ENCODE results near the gene ORM2.

DNA sequence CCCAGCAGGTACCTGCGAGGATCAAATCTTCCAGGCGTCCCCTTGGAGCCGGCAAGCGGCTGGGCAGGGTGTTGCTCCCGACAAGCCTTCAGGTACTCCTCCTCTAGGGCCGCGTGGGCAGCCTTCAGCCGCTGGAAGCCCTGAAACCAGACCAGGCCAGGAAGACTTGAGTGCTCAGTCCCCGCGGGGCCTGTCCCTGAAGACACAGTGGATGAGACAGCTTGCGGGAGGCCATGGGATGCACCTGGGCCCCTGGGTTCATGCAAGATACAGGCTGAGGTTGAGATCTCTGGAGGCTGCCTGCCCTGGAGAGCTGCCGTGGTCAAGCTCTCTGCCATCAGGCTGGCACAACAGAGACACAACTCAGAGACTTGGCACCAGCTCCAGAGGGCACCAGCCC, 32.7 kb downstream of the ORM2 start:
- TF ChIP-seq, protein P1, sequence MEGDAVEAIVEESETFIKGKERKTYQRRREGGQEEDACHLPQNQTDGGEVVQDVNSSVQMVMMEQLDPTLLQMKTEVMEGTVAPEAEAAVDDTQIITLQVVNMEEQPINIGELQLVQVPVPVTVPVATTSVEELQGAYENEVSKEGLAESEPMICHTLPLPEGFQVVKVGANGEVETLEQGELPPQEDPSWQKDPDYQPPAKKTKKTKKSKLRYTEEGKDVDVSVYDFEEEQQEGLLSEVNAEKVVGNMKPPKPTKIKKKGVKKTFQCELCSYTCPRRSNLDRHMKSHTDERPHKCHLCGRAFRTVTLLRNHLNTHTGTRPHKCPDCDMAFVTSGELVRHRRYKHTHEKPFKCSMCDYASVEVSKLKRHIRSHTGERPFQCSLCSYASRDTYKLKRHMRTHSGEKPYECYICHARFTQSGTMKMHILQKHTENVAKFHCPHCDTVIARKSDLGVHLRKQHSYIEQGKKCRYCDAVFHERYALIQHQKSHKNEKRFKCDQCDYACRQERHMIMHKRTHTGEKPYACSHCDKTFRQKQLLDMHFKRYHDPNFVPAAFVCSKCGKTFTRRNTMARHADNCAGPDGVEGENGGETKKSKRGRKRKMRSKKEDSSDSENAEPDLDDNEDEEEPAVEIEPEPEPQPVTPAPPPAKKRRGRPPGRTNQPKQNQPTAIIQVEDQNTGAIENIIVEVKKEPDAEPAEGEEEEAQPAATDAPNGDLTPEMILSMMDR (IDR thresholded peaks at IDR 0.05 in 2 of 3, conservative IDR thresholded peaks at IDR 0.05 in 1 of 3; ENCODE audit: borderline replicate concordance in 1 of 3, insufficient read depth in 1 of 3, low read depth in 2 of 3, low read length in 2 of 3): no peak
- TF ChIP-seq, protein P2, sequence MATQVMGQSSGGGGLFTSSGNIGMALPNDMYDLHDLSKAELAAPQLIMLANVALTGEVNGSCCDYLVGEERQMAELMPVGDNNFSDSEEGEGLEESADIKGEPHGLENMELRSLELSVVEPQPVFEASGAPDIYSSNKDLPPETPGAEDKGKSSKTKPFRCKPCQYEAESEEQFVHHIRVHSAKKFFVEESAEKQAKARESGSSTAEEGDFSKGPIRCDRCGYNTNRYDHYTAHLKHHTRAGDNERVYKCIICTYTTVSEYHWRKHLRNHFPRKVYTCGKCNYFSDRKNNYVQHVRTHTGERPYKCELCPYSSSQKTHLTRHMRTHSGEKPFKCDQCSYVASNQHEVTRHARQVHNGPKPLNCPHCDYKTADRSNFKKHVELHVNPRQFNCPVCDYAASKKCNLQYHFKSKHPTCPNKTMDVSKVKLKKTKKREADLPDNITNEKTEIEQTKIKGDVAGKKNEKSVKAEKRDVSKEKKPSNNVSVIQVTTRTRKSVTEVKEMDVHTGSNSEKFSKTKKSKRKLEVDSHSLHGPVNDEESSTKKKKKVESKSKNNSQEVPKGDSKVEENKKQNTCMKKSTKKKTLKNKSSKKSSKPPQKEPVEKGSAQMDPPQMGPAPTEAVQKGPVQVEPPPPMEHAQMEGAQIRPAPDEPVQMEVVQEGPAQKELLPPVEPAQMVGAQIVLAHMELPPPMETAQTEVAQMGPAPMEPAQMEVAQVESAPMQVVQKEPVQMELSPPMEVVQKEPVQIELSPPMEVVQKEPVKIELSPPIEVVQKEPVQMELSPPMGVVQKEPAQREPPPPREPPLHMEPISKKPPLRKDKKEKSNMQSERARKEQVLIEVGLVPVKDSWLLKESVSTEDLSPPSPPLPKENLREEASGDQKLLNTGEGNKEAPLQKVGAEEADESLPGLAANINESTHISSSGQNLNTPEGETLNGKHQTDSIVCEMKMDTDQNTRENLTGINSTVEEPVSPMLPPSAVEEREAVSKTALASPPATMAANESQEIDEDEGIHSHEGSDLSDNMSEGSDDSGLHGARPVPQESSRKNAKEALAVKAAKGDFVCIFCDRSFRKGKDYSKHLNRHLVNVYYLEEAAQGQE (IDR thresholded peaks at IDR 0.05; ENCODE audit: low read depth): no peak
- TF ChIP-seq EZH2 (IDR thresholded peaks at IDR 0.05): no peak
- TF ChIP-seq SRF (IDR thresholded peaks at IDR 0.05; ENCODE audit: low read depth): no peak
